SK-N-SH (cell line): Measurements from ENCODE around the gene MTREX. TPM values are rescaled to one million over a fixed set of nuclear protein-coding genes. Genes with fewer than 3 reads are reported as not detected.

Experiments
- CTCF ChIA-PET: fragments of 300-600, 350-600 bp; formaldehyde crosslinking; extraction: SDS; loops from one replicate; lab custom pipeline; 2021; lab: Yijun Ruan, JAX
- POLR2A ChIA-PET: fragments of 350-600 bp; sonication (Branson Sonifier 250); formaldehyde crosslinking; extraction: SDS; loops from one replicate; lab custom pipeline; 2020; ENCODE audit warnings: antibody characterized with exemption, inconsistent platforms; lab: Yijun Ruan, JAX
- DNase-seq: peaks from one replicate; pipeline ENCODE4 v3.0.0; 2012
- H2AFZ ChIP-seq: fragments of 200-600 bp; sonication (generic); 2 replicates; pipeline ENCODE4 v1.8.1; 2016; ENCODE audit warnings: antibody characterized with exemption, mild to moderate bottlenecking, low read depth
- H3F3A ChIP-seq: fragments of 200-600 bp; sonication (generic); replicated peaks from 2 replicates; pipeline ENCODE3; 2016; ENCODE audit warnings: antibody characterized with exemption, mild to moderate bottlenecking; ENCODE audit not compliant: insufficient read depth
- H3K27ac ChIP-seq, 2 experiments: fragments of 200-500 bp in 1 of 2; fragments of 200-600 bp in 1 of 2; sonication (Bioruptor generic) in 1 of 2; sonication (generic), shearing (Covaris generic) in 1 of 2; 2 replicates each; pipeline versions ENCODE4 v1.5.1 to v1.6.1; 2014 to 2016; ENCODE audit warnings: low read depth in 2 of 2, inconsistent platforms in 1 of 2, low read length in 1 of 2, mild to moderate bottlenecking in 1 of 2, mixed read lengths in 1 of 2
- H3K27me3 ChIP-seq: fragments of 200-600 bp; sonication (generic), shearing (Covaris generic); 2 replicates; pipeline ENCODE4 v1.6.1; 2016; ENCODE audit warnings: mixed run types; ENCODE audit not compliant: insufficient read depth
- H3K36me3 ChIP-seq, 2 experiments: fragments of 200-500 bp in 1 of 2; fragments of 200-600 bp in 1 of 2; sonication (Bioruptor generic) in 1 of 2; sonication (generic) in 1 of 2; replicated peaks in 1 of 2; 2 replicates each; pipeline versions ENCODE3 to v1.5.1; 2014 to 2016; ENCODE audit warnings: low read length in 1 of 2, mild to moderate bottlenecking in 1 of 2; ENCODE audit not compliant: insufficient read depth in 2 of 2, control insufficient read depth in 1 of 2
- H3K4me1 ChIP-seq, 2 experiments: fragments of 200-500 bp in 1 of 2; fragments of 200-600 bp in 1 of 2; sonication (Bioruptor generic) in 1 of 2; sonication (generic), shearing (Covaris generic) in 1 of 2; 2 replicates each; pipeline versions ENCODE4 v1.5.1 to v1.6.1; 2014 to 2016; ENCODE audit warnings: low read depth in 1 of 2, low read length in 1 of 2, mixed run types in 1 of 2; ENCODE audit not compliant: insufficient read depth in 2 of 2, control insufficient read depth in 1 of 2
- H3K4me2 ChIP-seq: fragments of 200-600 bp; sonication (generic), shearing (Covaris generic); 2 replicates; pipeline ENCODE4 v1.6.1; 2017; ENCODE audit warnings: mixed run types
- H3K4me3 ChIP-seq, 2 experiments: fragments of 200-500 bp in 1 of 2; fragments of 200-600 bp in 1 of 2; sonication (Bioruptor generic) in 1 of 2; sonication (generic), shearing (Covaris generic) in 1 of 2; 2 replicates each; pipeline versions ENCODE4 v1.5.1 to v1.8.1; 2014 to 2016; ENCODE audit warnings: low read depth in 2 of 2, inconsistent platforms in 1 of 2, low read length in 1 of 2, mild to moderate bottlenecking in 1 of 2, mixed read lengths in 1 of 2, moderate library complexity in 1 of 2
- H3K79me2 ChIP-seq: fragments of 200-600 bp; sonication (generic); 2 replicates; pipeline ENCODE4 v1.8.1; 2017; ENCODE audit warnings: mild to moderate bottlenecking; ENCODE audit not compliant: insufficient read depth
- H3K9ac ChIP-seq: fragments of 200-600 bp; sonication (generic); 2 replicates; pipeline ENCODE4 v1.6.1; 2017; ENCODE audit warnings: mixed run types
- H3K9me2 ChIP-seq: fragments of 200-600 bp; sonication (generic); 2 replicates; pipeline ENCODE4 v1.6.1; 2017; ENCODE audit warnings: mixed run types
- H3K9me3 ChIP-seq: fragments of 200-600 bp; sonication (generic); 2 replicates; pipeline ENCODE4 v1.6.1; 2017; ENCODE audit warnings: mixed run types, mild to moderate bottlenecking, moderate library complexity
- H4K20me1 ChIP-seq: fragments of 200-600 bp; sonication (generic); 2 replicates; pipeline ENCODE4 v1.6.1; 2017; ENCODE audit warnings: mild to moderate bottlenecking, mixed run types; ENCODE audit not compliant: insufficient read depth
- ELF1 ChIP-seq: IDR thresholded peaks from 2 replicates; pipeline ENCODE4 v1.4.0; 2012
- FOXJ3 ChIP-seq: sonication (generic); formaldehyde crosslinking; IDR thresholded peaks from 2 replicates; pipeline ENCODE4 v1.5.1; 2020; ENCODE audit warnings: mild to moderate bottlenecking, missing genetic modification reagents
- FOXM1 ChIP-seq: IDR thresholded peaks from 2 replicates; pipeline ENCODE4 v1.4.0; 2012; ENCODE audit warnings: low read depth, mild to moderate bottlenecking
- GATA2 ChIP-seq: sonication (generic); formaldehyde crosslinking; IDR thresholded peaks from 2 replicates; pipeline ENCODE4 v1.5.0; 2020; ENCODE audit warnings: mild to moderate bottlenecking, missing genetic modification reagents
- JUND ChIP-seq: IDR thresholded peaks from 2 replicates; pipeline ENCODE4 v1.4.0; 2012
- NFIC ChIP-seq: IDR thresholded peaks from 2 replicates; pipeline ENCODE4 v1.4.0; 2012; ENCODE audit warnings: borderline replicate concordance
- REST ChIP-seq: IDR thresholded peaks from 2 replicates; pipeline ENCODE4 v1.6.1; 2012; ENCODE audit warnings: mild to moderate bottlenecking, low read depth, low read length, moderate library complexity
- TCF12 ChIP-seq: IDR thresholded peaks from 2 replicates; pipeline ENCODE4 v1.4.0; 2012
- USF1 ChIP-seq: IDR thresholded peaks from 2 replicates; pipeline ENCODE4 v1.4.0; 2012; ENCODE audit warnings: low read depth, borderline replicate concordance
- WGBS: methylation state at CpG from one replicate; pipeline ENCODE4 v1.1.6; 2017; ENCODE audit warnings: low lambda C conversion rate; 5-methylcytosine and 5-hydroxymethylcytosine counted together
- polyA plus RNA-seq, 3 experiments: library from polyadenylated mRNA; depleted of rRNA; stranded (reverse); fragments of >200 nt; gene quantifications; 2 replicates each; pipeline ENCODE4 v1.2.3, GENCODE V29; 2012
- TF ChIP-seq, protein P1 (sequence below): IDR thresholded peaks from 2 replicates; pipeline ENCODE4; 2012
- TF ChIP-seq, protein P2 (sequence below): fragments of 150-350 bp; IDR thresholded peaks from 2 replicates; pipeline ENCODE4 v1.6.1; 2017; ENCODE audit warnings: antibody characterized with exemption, low read length, low read depth, borderline replicate concordance

The MTREX gene
- polyA plus RNA-seq, 1 of the 3 experiments (the other 2 are of a cell fraction) = 11.2 TPM

GRCh38 chr5:55313870-55314617 is 6.3 kb downstream of the MTREX start (continued):
- TF ChIP-seq, protein P1, sequence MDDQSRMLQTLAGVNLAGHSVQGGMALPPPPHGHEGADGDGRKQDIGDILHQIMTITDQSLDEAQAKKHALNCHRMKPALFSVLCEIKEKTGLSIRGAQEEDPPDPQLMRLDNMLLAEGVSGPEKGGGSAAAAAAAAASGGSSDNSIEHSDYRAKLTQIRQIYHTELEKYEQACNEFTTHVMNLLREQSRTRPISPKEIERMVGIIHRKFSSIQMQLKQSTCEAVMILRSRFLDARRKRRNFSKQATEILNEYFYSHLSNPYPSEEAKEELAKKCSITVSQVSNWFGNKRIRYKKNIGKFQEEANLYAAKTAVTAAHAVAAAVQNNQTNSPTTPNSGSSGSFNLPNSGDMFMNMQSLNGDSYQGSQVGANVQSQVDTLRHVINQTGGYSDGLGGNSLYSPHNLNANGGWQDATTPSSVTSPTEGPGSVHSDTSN = no peak
- no peak for TF ChIP-seq GATA2

GRCh38 chr5:55316289-55316688 is 8.5 kb downstream of the MTREX start:
- Histone ChIP-seq H2AFZ (no peak overlapping the region), H3K9ac (no peak overlapping the region), H3K27me3 (no peaks in the 10 kb centered on the region), H3F3A (no peaks in the 10 kb centered on the region)
- TF ChIP-seq FOXM1 (no peak), FOXJ3 (CRISPR knock-in tag) (no peak), NFIC (no peak), REST (no peak), USF1 (no peak), JUND (no peak), GATA2 (no peak), TCF12 (no peak), ELF1 (no peak)
- TF ChIP-seq, protein P2, sequence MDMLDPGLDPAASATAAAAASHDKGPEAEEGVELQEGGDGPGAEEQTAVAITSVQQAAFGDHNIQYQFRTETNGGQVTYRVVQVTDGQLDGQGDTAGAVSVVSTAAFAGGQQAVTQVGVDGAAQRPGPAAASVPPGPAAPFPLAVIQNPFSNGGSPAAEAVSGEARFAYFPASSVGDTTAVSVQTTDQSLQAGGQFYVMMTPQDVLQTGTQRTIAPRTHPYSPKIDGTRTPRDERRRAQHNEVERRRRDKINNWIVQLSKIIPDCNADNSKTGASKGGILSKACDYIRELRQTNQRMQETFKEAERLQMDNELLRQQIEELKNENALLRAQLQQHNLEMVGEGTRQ = no peak
- TF ChIP-seq, all 33 proteins: peak for 0
- peaks cover 97% of the 10 kb centered on the region for H3K79me2 ChIP-seq
- ChIA-PET CTCF (no interaction called here), POLR2A (no interaction called here)
- WGBS = 94% methylated on average over 2 of the region's 2 CpGs
- H3K27ac ChIP-seq = no peak overlapping the region
- H3K9me2 ChIP-seq = no peaks in the 10 kb centered on the region
- peaks cover 10% of the 10 kb centered on the region; the same call in 1 of the 2 replicates for H4K20me1 ChIP-seq
- H3K36me3 ChIP-seq = peaks cover 4 to 5% of the 10 kb centered on the region in 2 experiments
- no peaks in the 10 kb centered on the region for H3K9me3 ChIP-seq
- no peak overlapping the region for H3K4me3 ChIP-seq
- no peak overlapping the region for H3K4me2 ChIP-seq
- no peak for DNase-seq
- no peaks in the 10 kb centered on the region; a peak in 1 of 4 replicates for H3K4me1 ChIP-seq
